Measurements from ENCODE around the gene STAB2. TPM values are rescaled to one million over a fixed set of nuclear protein-coding genes. Genes with fewer than 3 reads are reported as not detected.

STAB2 gene
- total and polyA plus RNA-seq, 7 experiments from 2014 or later = not detected

DNA sequence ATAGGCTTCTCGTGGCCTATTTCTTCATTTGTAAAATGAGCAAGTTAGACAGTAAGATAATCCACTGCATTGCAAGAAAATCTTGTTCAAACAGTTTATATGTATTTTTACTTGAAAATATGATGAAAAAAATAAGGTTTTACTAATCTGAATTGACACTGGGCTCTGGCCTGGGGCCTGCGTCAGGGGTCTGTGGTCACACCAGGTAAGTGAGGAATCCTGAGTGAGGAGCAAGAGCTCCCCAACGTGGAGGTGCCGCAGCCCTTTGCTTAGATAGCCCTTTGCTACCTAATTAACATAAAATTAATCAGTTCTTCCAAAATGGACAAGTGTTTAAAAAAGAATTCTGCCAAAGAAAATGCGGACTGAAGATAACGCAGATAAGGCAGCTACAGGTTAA is 39.1 kb upstream of the STAB2 start:
- no peaks in the 10 kb centered on the region for H3K36me3 ChIP-seq (ENCODE audit: control insufficient read depth in 2 of 3, insufficient read depth in 3 of 3, low read length in 3 of 3)

GRCh38 chr12:103548622-103549601 is 38.2 kb upstream of the STAB2 start:
- H3K9me3 ChIP-seq (ENCODE audit: control insufficient read depth in 2 of 3, low read length in 3 of 3) = no peaks in the 10 kb centered on the region
- H3K36me3 ChIP-seq (ENCODE audit: control insufficient read depth in 2 of 3, insufficient read depth in 3 of 3, low read length in 3 of 3) = no peaks in the 10 kb centered on the region
- H3K27me3 ChIP-seq (ENCODE audit: control insufficient read depth in 2 of 2, insufficient read depth in 2 of 2, low read length in 2 of 2) = no peaks in the 10 kb centered on the region
- Mint-ChIP-seq H3K36me3 (no peaks in the 10 kb centered on the region), H3K27ac (no peak overlapping the region), H3K4me3 (no peak overlapping the region), H3K9me3 (peaks cover 0 to 1% (median 0%) of the 10 kb centered on the region in 11 donors), H3K27me3 (peaks cover 11 to 35% (median 20%) of the 10 kb centered on the region in 5 donors), H3K4me1 (peaks cover 0 to 5% (median 0%) of the 10 kb centered on the region in 7 donors)
- ATAC-seq (peak; percentile 74), DNase-seq (peak; percentile 28 to 71 (median 60))
- CTCF ChIA-PET = interaction anchor here (0.8 to 4.4 kb wide), 6 partner anchors 26 to 666 kb away, joined by 3 to 33 read pairs (median 4); no protein-coding TSS in a partner anchor
- POLR2A ChIA-PET = interaction anchor here (0.6 to 1.0 kb wide), 2 partner anchors 10 to 132 kb away, joined by 3 to 7 read pairs; no protein-coding TSS in a partner anchor
- intact Hi-C loops (cut with micrococcal nuclease) = loop anchor here (1.0 to 2.0 kb wide), 8 partner anchors 44 to 1454 kb away; no protein-coding TSS in a partner anchor
- no peak overlapping the region for H3K27ac ChIP-seq (ENCODE audit: low read depth, low read length)
- no peaks in the 10 kb centered on the region for H3K4me1 ChIP-seq (ENCODE audit: control insufficient read depth in 2 of 2, insufficient read depth in 2 of 2, low read length in 2 of 2)
- no peak overlapping the region for H3K4me3 ChIP-seq (ENCODE audit: low read length)

More for the DNA sequence above, 39.1 kb upstream of the STAB2 start:
- no peaks in the 10 kb centered on the region for H3K36me3 Mint-ChIP-seq
- Histone ChIP-seq H3K4me3 (ENCODE audit: low read length) (no peak overlapping the region), H3K27ac (ENCODE audit: low read depth, low read length) (no peak overlapping the region), H3K4me1 (ENCODE audit: control insufficient read depth in 2 of 2, insufficient read depth in 2 of 2, low read length in 2 of 2) (no peaks in the 10 kb centered on the region), H3K9me3 (ENCODE audit: control insufficient read depth in 2 of 3, low read length in 3 of 3) (no peaks in the 10 kb centered on the region), H3K27me3 (ENCODE audit: control insufficient read depth in 2 of 2, insufficient read depth in 2 of 2, low read length in 2 of 2) (no peaks in the 10 kb centered on the region)
- ATAC-seq (no peak), DNase-seq (no peak)
- intact Hi-C loops (cut with micrococcal nuclease) = loop anchor here (1.0 to 2.0 kb wide), 8 partner anchors 43 to 1453 kb away; no protein-coding TSS in a partner anchor
- POLR2A ChIA-PET = interaction anchor here (0.5 kb wide), 1 partner anchor 90 kb away, joined by 3 read pairs; no protein-coding TSS in a partner anchor
- peaks cover 11 to 26% (median 16%) of the 10 kb centered on the region in 5 donors for H3K27me3 Mint-ChIP-seq
- peaks cover 0 to 1% (median 0%) of the 10 kb centered on the region in 11 donors for H3K9me3 Mint-ChIP-seq
- no peak overlapping the region for H3K27ac Mint-ChIP-seq
- H3K4me3 Mint-ChIP-seq = no peak overlapping the region
- H3K4me1 Mint-ChIP-seq = peaks cover 0 to 5% (median 0%) of the 10 kb centered on the region in 7 donors
- CTCF ChIA-PET = interaction anchor here (0.7 to 4.4 kb wide), 7 partner anchors 25 to 1608 kb away, joined by 3 to 33 read pairs (median 4); no protein-coding TSS in a partner anchor

GRCh38 chr12:103556890-103557627 is 30.0 kb upstream of the STAB2 start:
- Mint-ChIP-seq H3K4me1 (no peaks in the 10 kb centered on the region), H3K36me3 (no peaks in the 10 kb centered on the region), H3K4me3 (no peak overlapping the region), H3K27ac (no peak overlapping the region), H3K9me3 (peaks cover 0 to 4% (median 0%) of the 10 kb centered on the region in 11 donors), H3K27me3 (peaks cover 14 to 58% (median 36%) of the 10 kb centered on the region in 5 donors)
- Histone ChIP-seq H3K4me1 (ENCODE audit: control insufficient read depth in 2 of 2, insufficient read depth in 2 of 2, low read length in 2 of 2) (no peaks in the 10 kb centered on the region), H3K27ac (ENCODE audit: low read depth, low read length) (no peak overlapping the region), H3K27me3 (ENCODE audit: control insufficient read depth in 2 of 2, insufficient read depth in 2 of 2, low read length in 2 of 2) (no peaks in the 10 kb centered on the region), H3K9me3 (ENCODE audit: control insufficient read depth in 2 of 3, low read length in 3 of 3) (no peaks in the 10 kb centered on the region), H3K36me3 (ENCODE audit: control insufficient read depth in 2 of 3, insufficient read depth in 3 of 3, low read length in 3 of 3) (no peaks in the 10 kb centered on the region), H3K4me3 (ENCODE audit: low read length) (no peak overlapping the region)
- ATAC-seq (no peak), DNase-seq (no peak)
- CTCF ChIA-PET = interaction anchor here (0.6 kb wide), 1 partner anchor 1616 kb away, joined by 3 read pairs; no protein-coding TSS in a partner anchor
- POLR2A ChIA-PET = no interaction called here
- intact Hi-C loops (cut with micrococcal nuclease) = no loop called here

GRCh38 chr12:103557628-103558010 is 29.5 kb upstream of the STAB2 start:
- Histone ChIP-seq H3K27me3 (ENCODE audit: control insufficient read depth in 2 of 2, insufficient read depth in 2 of 2, low read length in 2 of 2) (no peaks in the 10 kb centered on the region), H3K27ac (ENCODE audit: low read depth, low read length) (no peak overlapping the region), H3K36me3 (ENCODE audit: control insufficient read depth in 2 of 3, insufficient read depth in 3 of 3, low read length in 3 of 3) (no peaks in the 10 kb centered on the region), H3K4me1 (ENCODE audit: control insufficient read depth in 2 of 2, insufficient read depth in 2 of 2, low read length in 2 of 2) (no peaks in the 10 kb centered on the region), H3K4me3 (ENCODE audit: low read length) (no peak overlapping the region), H3K9me3 (ENCODE audit: control insufficient read depth in 2 of 3, low read length in 3 of 3) (no peaks in the 10 kb centered on the region)
- intact Hi-C loops (cut with micrococcal nuclease) = no loop called here
- no peaks in the 10 kb centered on the region for H3K4me1 Mint-ChIP-seq
- POLR2A ChIA-PET = no interaction called here
- no peak for ATAC-seq
- H3K9me3 Mint-ChIP-seq = peaks cover 0 to 5% (median 2%) of the 10 kb centered on the region in 11 donors
- H3K4me3 Mint-ChIP-seq = no peak overlapping the region
- no peak overlapping the region for H3K27ac Mint-ChIP-seq
- CTCF ChIA-PET = interaction anchor here (0.6 kb wide), 1 partner anchor 1617 kb away, joined by 3 read pairs; no protein-coding TSS in a partner anchor
- peaks cover 0 to 2% (median 0%) of the 10 kb centered on the region in 5 donors for H3K36me3 Mint-ChIP-seq
- H3K27me3 Mint-ChIP-seq = peaks cover 12 to 58% (median 36%) of the 10 kb centered on the region in 5 donors
- no peak for DNase-seq

DNA sequence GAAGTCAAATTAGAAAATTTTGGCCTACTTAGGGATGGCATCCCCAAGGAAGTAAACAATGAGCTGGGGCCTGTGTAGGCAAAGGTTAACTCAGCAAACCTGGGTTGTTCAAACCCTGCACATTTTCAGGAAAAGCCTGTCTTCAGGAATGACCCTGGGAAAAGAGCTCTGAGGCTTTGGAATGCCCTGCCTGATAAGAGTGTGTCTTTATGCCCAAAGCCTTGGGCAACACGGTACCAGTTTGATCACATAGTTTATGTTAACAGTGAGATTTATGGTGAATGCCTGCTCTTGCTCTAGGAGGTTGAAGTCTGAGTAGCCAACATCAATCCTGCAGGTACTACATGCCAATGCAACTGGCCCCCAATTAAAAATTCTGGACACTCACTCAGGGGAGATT is 28.2 kb upstream of the STAB2 start:
- H3K36me3 ChIP-seq (ENCODE audit: control insufficient read depth in 2 of 3, insufficient read depth in 3 of 3, low read length in 3 of 3) = no peaks in the 10 kb centered on the region
- no peak overlapping the region for H3K4me3 ChIP-seq (ENCODE audit: low read length)
- intact Hi-C loops (cut with micrococcal nuclease) = no loop called here
- DNase-seq = no peak
- Mint-ChIP-seq H3K27ac (no peak overlapping the region), H3K9me3 (peaks cover 0 to 18% (median 6%) of the 10 kb centered on the region in 11 donors), H3K4me1 (no peaks in the 10 kb centered on the region), H3K4me3 (no peak overlapping the region), H3K36me3 (peaks cover 0 to 7% (median 0%) of the 10 kb centered on the region in 5 donors), H3K27me3 (peaks cover 12 to 57% (median 31%) of the 10 kb centered on the region in 5 donors)
- H3K27me3 ChIP-seq (ENCODE audit: control insufficient read depth in 2 of 2, insufficient read depth in 2 of 2, low read length in 2 of 2) = no peaks in the 10 kb centered on the region
- CTCF ChIA-PET = no interaction called here
- H3K27ac ChIP-seq (ENCODE audit: low read depth, low read length) = no peak overlapping the region
- POLR2A ChIA-PET = interaction anchor here (0.8 kb wide), 1 partner anchor 9 kb away, joined by 3 read pairs; no protein-coding TSS in a partner anchor
- H3K9me3 ChIP-seq (ENCODE audit: control insufficient read depth in 2 of 3, low read length in 3 of 3) = no peaks in the 10 kb centered on the region
- ATAC-seq = no peak
- H3K4me1 ChIP-seq (ENCODE audit: control insufficient read depth in 2 of 2, insufficient read depth in 2 of 2, low read length in 2 of 2) = no peaks in the 10 kb centered on the region

GRCh38 chr12:103560604-103561101 is 26.4 kb upstream of the STAB2 start:
- Histone ChIP-seq H3K4me1 (ENCODE audit: control insufficient read depth in 2 of 2, insufficient read depth in 2 of 2, low read length in 2 of 2) (no peaks in the 10 kb centered on the region), H3K27me3 (ENCODE audit: control insufficient read depth in 2 of 2, insufficient read depth in 2 of 2, low read length in 2 of 2) (no peaks in the 10 kb centered on the region), H3K4me3 (ENCODE audit: low read length) (no peak overlapping the region), H3K36me3 (ENCODE audit: control insufficient read depth in 2 of 3, insufficient read depth in 3 of 3, low read length in 3 of 3) (no peaks in the 10 kb centered on the region), H3K9me3 (ENCODE audit: control insufficient read depth in 2 of 3, low read length in 3 of 3) (peaks cover 0 to 7% (median 0%) of the 10 kb centered on the region in 3 experiments), H3K27ac (ENCODE audit: low read depth, low read length) (no peak overlapping the region)
- Mint-ChIP-seq H3K27ac (no peak overlapping the region), H3K4me1 (no peaks in the 10 kb centered on the region), H3K27me3 (peaks cover 7 to 46% (median 25%) of the 10 kb centered on the region in 5 donors), H3K9me3 (peaks cover 7 to 29% (median 11%) of the 10 kb centered on the region in 11 donors), H3K4me3 (no peak overlapping the region), H3K36me3 (peaks cover 0 to 7% (median 0%) of the 10 kb centered on the region in 5 donors)
- POLR2A ChIA-PET = no interaction called here
- CTCF ChIA-PET = no interaction called here
- intact Hi-C loops (cut with micrococcal nuclease) = no loop called here
- no peak for DNase-seq
- no peak for ATAC-seq
